ENCODE data around the gene SNRK. TPM values are rescaled to one million over a fixed set of nuclear protein-coding genes. Genes with fewer than 3 reads are reported as not detected.

The SNRK gene
- total and polyA plus RNA-seq, 9 of the 15 experiments (the other 6 are each of a cell fraction or from before 2014, with no cell fraction given) = 1.7 to 12.3 (median 7.3) TPM

- no TSS peak for BruUV-seq (replicated peaks)
- H3K27ac ChIP-seq (ENCODE audit: extremely low read depth, low read depth, low read length) = no peak overlapping the region
- no peak overlapping the region for H3K4me2 ChIP-seq (ENCODE audit: insufficient read depth, low read length)
- H3K9ac ChIP-seq (ENCODE audit: insufficient read depth in 1 of 2, low read depth in 2 of 2, low read length in 2 of 2) = no peak overlapping the region
- no peaks in the 10 kb centered on the region for H3K36me3 ChIP-seq (ENCODE audit: control insufficient read depth, insufficient read depth, low read length)
- no peak for FAIRE-seq
- 0% methylated on average over 1 of the region's 1 CpG for WGBS (ENCODE audit: insufficient coverage, low coverage, missing lambda C conversion rate)
- H3K4me1 ChIP-seq (replicated peaks in 1 of 2; ENCODE audit: control insufficient read depth in 2 of 2, insufficient read depth in 2 of 2, low read length in 2 of 2) = peaks cover 12% of the 10 kb centered on the region in 2 experiments; a peak in 4 of 5 replicates
- ChIA-PET POLR2A (no interaction called here), CTCF (ENCODE audit: low intra/inter-chr PET ratio) (interaction anchor here (0.6 kb wide), 1 partner anchor 9 kb away, joined by 3 read pairs; no protein-coding TSS in a partner anchor)
- peaks cover 7% of the 10 kb centered on the region for H4K20me1 ChIP-seq (replicated peaks; ENCODE audit: control insufficient read depth, insufficient read depth, low read length)
- no peak for TF ChIP-seq NFXL1 (CRISPR knock-in tag; IDR thresholded peaks at IDR 0.05)
- no peak for TF ChIP-seq ZNF75A (CRISPR knock-in tag; IDR thresholded peaks at IDR 0.05)
- no peak for TF ChIP-seq STAT5B (CRISPR knock-in tag; IDR thresholded peaks at IDR 0.05)
- H3K9me1 ChIP-seq (ENCODE audit: control insufficient read depth, insufficient read depth, low read length) = no peaks in the 10 kb centered on the region
- no peaks in the 10 kb centered on the region for H3K9me3 ChIP-seq (replicated peaks; ENCODE audit: control insufficient read depth, insufficient read depth, low read depth, low read length)
- in situ Hi-C loops (cut with MboI) = no loop called here
- no peak for ATAC-seq
- intact Hi-C loops (cut with micrococcal nuclease) = no loop called here
- peaks cover 0 to 8% of the 10 kb centered on the region in 2 experiments; a peak in 2 of 5 replicates for H3K27me3 ChIP-seq (ENCODE audit: control insufficient read depth in 2 of 2, insufficient read depth in 2 of 2, low read length in 2 of 2)
- no peak overlapping the region for H2AFZ ChIP-seq (ENCODE audit: low read depth, low read length)
- H3K79me2 ChIP-seq (ENCODE audit: control insufficient read depth, insufficient read depth, low read length) = peaks cover 23% of the 10 kb centered on the region
- no peak overlapping the region for H3K4me3 ChIP-seq
- no peak for DNase-seq (ENCODE audit: extremely low read depth in 1 of 4, low spot score in 3 of 4)
Observed at GRCh38 chr3:43284171-43284570, 2.2 kb upstream of the SNRK start.

- H3K4me3 ChIP-seq = no peak overlapping the region
Observed at GRCh38 chr3:43285644-43286043, 696 bp upstream of the SNRK start.

More at GRCh38 chr3:43285644-43286043, 696 bp upstream of the SNRK start:
- no peaks in the 10 kb centered on the region for H3K27me3 ChIP-seq (ENCODE audit: control insufficient read depth in 2 of 2, insufficient read depth in 2 of 2, low read length in 2 of 2)
- POLR2A ChIA-PET = interaction anchor here (0.6 to 1.7 kb wide), 9 partner anchors 9 to 250 kb away, joined by 3 to 10 read pairs (median 3); no protein-coding TSS in a partner anchor
- H3K9ac ChIP-seq (ENCODE audit: insufficient read depth in 1 of 2, low read depth in 2 of 2, low read length in 2 of 2) = no peak overlapping the region
- peaks cover 12% of the 10 kb centered on the region in 2 experiments; a peak in 4 of 5 replicates for H3K4me1 ChIP-seq (replicated peaks in 1 of 2; ENCODE audit: control insufficient read depth in 2 of 2, insufficient read depth in 2 of 2, low read length in 2 of 2)
- H3K9me1 ChIP-seq (ENCODE audit: control insufficient read depth, insufficient read depth, low read length) = no peaks in the 10 kb centered on the region
- FAIRE-seq (no peak), DNase-seq (ENCODE audit: extremely low read depth in 1 of 4, low spot score in 3 of 4) (peak in 1 of 4 experiments; percentile 15), ATAC-seq (no peak)
- no TSS peak for BruUV-seq (replicated peaks)
- H3K79me2 ChIP-seq (ENCODE audit: control insufficient read depth, insufficient read depth, low read length) = peaks cover 31% of the 10 kb centered on the region
- TF ChIP-seq GABPB1 (CRISPR knock-in tag; IDR thresholded peaks at IDR 0.05) = 0 out of 2 replicates have a peak, but pooled peaks have one; percentile 36
- 0 out of 2 replicates have a peak, but pooled peaks have one; percentile 12 for TF ChIP-seq RNF2 (IDR thresholded peaks at IDR 0.05)
- no peak for TF ChIP-seq ZBTB17 (CRISPR knock-in tag; IDR thresholded peaks at IDR 0.05)
- 0 out of 2 replicates have a peak, but pooled peaks have one; percentile 20 for TF ChIP-seq RERE (CRISPR knock-in tag; IDR thresholded peaks at IDR 0.05; ENCODE audit: borderline replicate concordance)
- TF ChIP-seq ZNF282 (CRISPR knock-in tag; IDR thresholded peaks at IDR 0.05) = no peak
- no peak for TF ChIP-seq ZNF696 (CRISPR knock-in tag; conservative IDR thresholded peaks at IDR 0.05)
- intact Hi-C loops (cut with micrococcal nuclease) (no loop called here), in situ Hi-C loops (cut with MboI) (no loop called here)
- peaks cover 8% of the 10 kb centered on the region; the same call in 1 of the 3 replicates for H3K36me3 ChIP-seq (ENCODE audit: control insufficient read depth, insufficient read depth, low read length)
- peak overlapping the region; percentile 85; the same call in 1 of the 2 replicates for H3K4me2 ChIP-seq (ENCODE audit: insufficient read depth, low read length)
- no peak overlapping the region for H3K27ac ChIP-seq (ENCODE audit: extremely low read depth, low read depth, low read length)
- H2AFZ ChIP-seq (ENCODE audit: low read depth, low read length) = peak overlapping the region; percentile 97
- H4K20me1 ChIP-seq (replicated peaks; ENCODE audit: control insufficient read depth, insufficient read depth, low read length) = peaks cover 7% of the 10 kb centered on the region
- H3K9me3 ChIP-seq (replicated peaks; ENCODE audit: control insufficient read depth, insufficient read depth, low read depth, low read length) = no peaks in the 10 kb centered on the region
- CTCF ChIA-PET (ENCODE audit: low intra/inter-chr PET ratio) = no interaction called here
- 60% methylated on average over 11 of the region's 11 CpGs for WGBS (ENCODE audit: insufficient coverage, low coverage, missing lambda C conversion rate)

All from K562 (cell line).